PC-9 (cell line): Measurements from ENCODE around the gene KNG1.

Experiments used
- CTCF ChIP-seq: fragments of 200-600 bp; sonication (generic); conservative IDR thresholded peaks from 2 replicates; pipeline ENCODE4 v1.6.1; 2017; ENCODE audit warnings: mixed run types, antibody characterized with exemption, mild to moderate bottlenecking, moderate library complexity
- EZH2 ChIP-seq: fragments of 200-600 bp; sonication (generic); IDR thresholded peaks from 2 replicates; pipeline ENCODE4 v1.8.0; 2017; ENCODE audit warnings: antibody characterized with exemption, low read depth

- TF ChIP-seq EZH2, result no peak
- TF ChIP-seq CTCF, result no peak
Observed at GRCh38 chr3:186691676-186692075, 25.5 kb upstream of the KNG1 start.
